GM19351 (cell line): ENCODE measurements around the gene PAX2.

Experiments used
- ATAC-seq: cut with Tn5 transposase; IDR thresholded peaks from one replicate; pipeline ENCODE4 v1.9.1; 2021; ENCODE audit warnings: mild to moderate bottlenecking, moderate library complexity; ENCODE audit not compliant: unreplicated experiment

PAX2 gene

GRCh38 chr10:100831742-100832141 is 86.4 kb downstream of the PAX2 start:
- ATAC-seq = no peak

- ATAC-seq = no peak
Measured at GRCh38 chr10:100835810-100836209, 90.4 kb downstream of the PAX2 start.

GRCh38 chr10:100836891-100837290 is 91.5 kb downstream of the PAX2 start:
- no peak for ATAC-seq

GRCh38 chr10:100837300-100837699 is 91.9 kb downstream of the PAX2 start:
- ATAC-seq = no peak

- ATAC-seq = no peak
Measured at GRCh38 chr10:100838986-100839385, 93.6 kb downstream of the PAX2 start.

GRCh38 chr10:100841528-100841927 is 96.1 kb downstream of the PAX2 start:
- no peak for ATAC-seq

- ATAC-seq = no peak
Measured at GRCh38 chr10:100847440-100847839, 102.1 kb downstream of the PAX2 start.

GRCh38 chr10:100848770-100849169 is 103.4 kb downstream of the PAX2 start:
- ATAC-seq = no peak

- no peak for ATAC-seq
Measured at GRCh38 chr10:100858261-100858660, 112.9 kb downstream of the PAX2 start.

GRCh38 chr10:100858747-100859483 is 113.5 kb downstream of the PAX2 start:
- no peak for ATAC-seq

GRCh38 chr10:100859484-100859763 is 114.0 kb downstream of the PAX2 start:
- ATAC-seq = no peak

- ATAC-seq = no peak
Measured at GRCh38 chr10:100863433-100863832, 118.1 kb downstream of the PAX2 start.

- ATAC-seq = no peak
Measured at GRCh38 chr10:100864036-100864885, 118.9 kb downstream of the PAX2 start.

GRCh38 chr10:100864978-100865377 is 119.6 kb downstream of the PAX2 start:
- no peak for ATAC-seq

- ATAC-seq = no peak
Measured at GRCh38 chr10:100866010-100866409, 120.6 kb downstream of the PAX2 start.

GRCh38 chr10:100866575-100867098 is 121.3 kb downstream of the PAX2 start:
- no peak for ATAC-seq

GRCh38 chr10:100867261-100867963 is 122.0 kb downstream of the PAX2 start:
- no peak for ATAC-seq

- no peak for ATAC-seq
Measured at GRCh38 chr10:100868382-100868781, 123.0 kb downstream of the PAX2 start.

- ATAC-seq = no peak
Measured at GRCh38 chr10:100869399-100869798, 124.0 kb downstream of the PAX2 start.

- no peak for ATAC-seq
Measured at GRCh38 chr10:100872034-100872791, 126.8 kb downstream of the PAX2 start.
